Dendritic cell treated with granulocyte-macrophage colony-stimulating factor and Interleukin-4, amounts not matched to agents 40 ng/mL and 50 ng/mL, for 4 days (primary cell): ENCODE measurements around the gene PIEZO2.

Experiments used
- H3K27ac Mint-ChIP-seq: one replicate; pipeline ENCODE4 v1.8.0; 2022; ENCODE audit warnings: mild to moderate bottlenecking, mixed read lengths
- H3K27me3 Mint-ChIP-seq: one replicate; pipeline ENCODE4 v1.8.0; 2022; ENCODE audit warnings: mild to moderate bottlenecking, mixed read lengths
- H3K36me3 Mint-ChIP-seq: one replicate; pipeline ENCODE4 v1.8.0; 2022; ENCODE audit warnings: low read depth, mixed read lengths
- H3K4me1 Mint-ChIP-seq: one replicate; pipeline ENCODE4 v1.8.0; 2022; ENCODE audit warnings: low read depth, mixed read lengths
- H3K4me3 Mint-ChIP-seq: one replicate; pipeline ENCODE4 v1.8.0; 2022; ENCODE audit warnings: mild to moderate bottlenecking, moderate library complexity, mixed read lengths
- H3K9me3 Mint-ChIP-seq: one replicate; pipeline ENCODE4 v1.8.0; 2022; ENCODE audit warnings: mixed read lengths
- intact Hi-C: fragments of 100-400 bp; cut with micrococcal nuclease; formaldehyde crosslinking; loops from one replicate; pipeline ENCODE4 v1.15.0; 2022

Gene PIEZO2

DNA sequence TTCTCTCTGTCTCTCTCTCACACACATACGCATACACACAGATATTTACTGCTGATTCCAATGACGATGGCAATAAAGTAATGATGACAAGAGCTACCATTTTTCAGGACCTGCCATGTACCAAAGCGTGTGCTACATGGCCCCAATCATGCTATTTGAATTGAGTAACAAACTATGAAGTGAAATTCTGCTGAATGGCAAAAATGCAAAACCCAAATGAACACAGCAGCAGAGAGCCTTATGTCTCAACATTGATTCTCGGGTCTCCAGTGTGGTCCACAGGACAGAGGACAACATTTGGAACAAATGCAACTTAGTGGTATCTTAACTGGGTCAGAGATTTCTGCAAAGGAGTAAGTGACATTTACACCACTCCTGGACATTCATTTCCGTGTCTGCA, 117.4 kb downstream of the PIEZO2 start:
- H3K9me3 Mint-ChIP-seq: no peaks in the 10 kb centered on the region
- H3K4me1 Mint-ChIP-seq: peaks cover 11% of the 10 kb centered on the region
- intact Hi-C loops: loop anchor here (10.0 kb wide), 1 partner anchor 467 kb away; no protein-coding TSS in a partner anchor
- no peak overlapping the region for H3K4me3 Mint-ChIP-seq
- no peak overlapping the region for H3K27ac Mint-ChIP-seq
- H3K36me3 Mint-ChIP-seq: no peaks in the 10 kb centered on the region
- H3K27me3 Mint-ChIP-seq: no peaks in the 10 kb centered on the region

DNA sequence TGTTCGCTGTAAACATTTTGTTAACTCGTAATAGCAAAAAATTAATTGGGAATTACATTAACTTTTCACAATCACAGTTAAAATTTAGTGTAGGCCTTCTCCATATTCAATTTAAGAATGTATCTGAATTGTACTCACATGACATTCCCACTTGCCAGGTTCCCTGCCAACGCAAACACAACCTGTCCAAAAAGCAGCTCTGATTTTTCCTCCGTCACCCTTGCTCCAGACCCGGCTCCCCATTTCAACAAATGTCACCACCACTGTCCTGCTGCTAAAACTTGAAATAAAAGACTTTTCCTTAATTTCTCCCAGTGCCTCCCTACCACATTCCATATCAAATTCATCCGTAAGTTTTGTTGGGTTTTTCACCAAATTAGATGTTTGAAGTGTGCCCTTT, 120.3 kb downstream of the PIEZO2 start:
- no peak overlapping the region for H3K27ac Mint-ChIP-seq
- intact Hi-C loops: no loop called here
- no peaks in the 10 kb centered on the region for H3K27me3 Mint-ChIP-seq
- no peak overlapping the region for H3K4me3 Mint-ChIP-seq
- no peaks in the 10 kb centered on the region for H3K36me3 Mint-ChIP-seq
- H3K9me3 Mint-ChIP-seq: no peaks in the 10 kb centered on the region
- no peaks in the 10 kb centered on the region for H3K4me1 Mint-ChIP-seq

DNA sequence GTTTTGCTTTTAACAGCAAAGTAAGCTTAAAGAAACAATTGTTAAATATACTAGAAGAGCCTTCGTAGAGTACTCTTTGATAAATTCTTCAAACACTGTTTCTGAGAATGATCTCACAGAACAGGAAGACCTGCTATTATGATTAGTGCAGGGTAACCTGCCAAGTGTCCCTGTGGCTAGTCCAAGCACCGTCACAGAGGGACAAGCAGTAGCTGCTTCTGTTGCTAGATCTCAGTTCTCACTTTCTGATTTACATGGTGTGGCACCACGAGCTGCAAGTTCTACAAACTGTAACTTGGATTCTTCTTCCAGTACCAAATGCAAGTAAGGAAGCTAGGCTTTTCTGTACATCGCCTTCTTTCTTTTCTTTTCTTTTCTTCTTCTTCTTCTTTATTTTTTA, 121.5 kb downstream of the PIEZO2 start:
- H3K27me3 Mint-ChIP-seq: no peaks in the 10 kb centered on the region
- H3K36me3 Mint-ChIP-seq: no peaks in the 10 kb centered on the region
- H3K4me1 Mint-ChIP-seq: no peaks in the 10 kb centered on the region
- no peak overlapping the region for H3K4me3 Mint-ChIP-seq
- H3K27ac Mint-ChIP-seq: no peak overlapping the region
- H3K9me3 Mint-ChIP-seq: no peaks in the 10 kb centered on the region
- intact Hi-C loops: no loop called here

DNA sequence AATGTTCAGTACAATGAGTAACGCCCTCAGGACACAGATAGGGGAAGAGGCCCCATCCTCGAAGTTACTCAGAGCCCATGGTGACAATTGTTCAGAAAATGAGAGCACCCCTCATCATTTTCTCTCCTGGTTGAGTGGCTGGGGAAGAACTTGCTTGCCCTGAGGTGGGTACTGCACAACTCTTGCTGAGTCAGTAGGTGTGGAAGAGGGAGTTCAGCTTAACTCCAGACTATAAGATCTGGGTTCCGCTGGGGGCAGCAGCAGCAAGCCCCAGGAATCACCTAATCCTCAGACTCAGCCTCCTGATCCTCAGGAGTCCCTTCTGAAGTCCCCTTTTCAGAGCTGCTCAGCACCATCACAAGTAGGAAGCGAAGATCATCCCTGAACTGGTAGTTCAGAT, 123.7 kb downstream of the PIEZO2 start:
- H3K27ac Mint-ChIP-seq: no peak overlapping the region
- H3K9me3 Mint-ChIP-seq: no peaks in the 10 kb centered on the region
- no peaks in the 10 kb centered on the region for H3K27me3 Mint-ChIP-seq

DNA sequence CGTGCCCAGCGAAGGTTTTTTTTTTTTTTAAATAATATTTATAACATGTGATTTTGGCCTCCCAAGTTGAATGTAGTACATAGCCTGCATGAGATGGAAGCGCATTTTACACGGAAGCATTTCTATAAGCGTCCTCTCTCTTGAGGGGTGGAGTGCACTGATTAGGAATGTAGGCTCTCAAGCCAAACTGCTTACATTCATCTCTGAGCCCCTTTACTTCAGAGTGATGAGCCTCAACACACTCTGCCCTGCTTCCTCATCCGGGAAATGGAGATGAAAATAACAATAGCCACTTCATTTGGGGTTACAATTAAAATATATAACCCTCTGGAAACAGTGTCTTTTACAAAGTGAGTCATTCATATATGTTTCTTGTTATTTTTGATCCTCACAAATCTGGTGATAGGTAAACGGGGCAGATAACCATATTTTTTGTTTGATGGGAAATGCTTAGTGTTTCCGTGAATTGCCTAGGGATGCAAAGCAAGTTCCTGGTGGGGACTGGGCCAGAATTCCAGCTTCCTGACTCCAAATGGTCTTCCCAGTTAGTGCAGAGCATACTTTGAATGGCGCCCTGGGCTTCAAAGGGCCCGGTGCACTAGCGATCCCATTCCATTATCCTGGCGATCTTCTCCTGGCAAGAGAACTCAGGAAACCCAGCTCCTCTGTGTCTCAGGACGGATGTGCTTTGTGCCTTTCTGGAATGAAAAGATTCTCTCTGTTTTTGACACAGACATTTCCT, 124.3 kb downstream of the PIEZO2 start:
- no peaks in the 10 kb centered on the region for H3K36me3 Mint-ChIP-seq
- no peak overlapping the region for H3K4me3 Mint-ChIP-seq
- H3K27ac Mint-ChIP-seq: no peak overlapping the region
- intact Hi-C loops: no loop called here
- no peaks in the 10 kb centered on the region for H3K9me3 Mint-ChIP-seq
- H3K4me1 Mint-ChIP-seq: no peaks in the 10 kb centered on the region
- no peaks in the 10 kb centered on the region for H3K27me3 Mint-ChIP-seq

More for the DNA sequence above, 123.7 kb downstream of the PIEZO2 start:
- H3K4me1 Mint-ChIP-seq: no peaks in the 10 kb centered on the region
- H3K4me3 Mint-ChIP-seq: no peak overlapping the region
- H3K36me3 Mint-ChIP-seq: no peaks in the 10 kb centered on the region
- intact Hi-C loops: no loop called here

DNA sequence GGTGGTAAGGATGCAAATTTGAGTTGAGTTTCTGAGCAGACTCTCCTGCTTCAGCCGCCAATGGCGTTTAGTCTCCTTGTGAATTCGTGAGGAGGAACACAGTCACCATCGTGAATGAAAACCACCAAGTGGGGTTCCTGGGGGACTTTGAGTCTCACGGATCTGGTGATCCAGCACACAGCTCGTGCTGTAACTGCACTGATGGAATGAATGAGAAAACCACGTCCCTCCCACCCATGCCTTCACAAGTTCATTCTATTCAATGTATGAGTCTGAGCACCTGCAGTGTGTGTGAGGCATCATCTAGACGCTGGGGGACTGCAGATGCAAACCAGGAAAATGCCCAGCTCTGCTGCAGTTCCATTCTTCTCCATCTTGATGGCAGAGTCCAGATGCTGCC, 127.9 kb downstream of the PIEZO2 start:
- Mint-ChIP-seq H3K36me3 (no peaks in the 10 kb centered on the region), H3K9me3 (no peaks in the 10 kb centered on the region), H3K27me3 (no peaks in the 10 kb centered on the region), H3K4me3 (no peak overlapping the region), H3K4me1 (no peaks in the 10 kb centered on the region), H3K27ac (no peak overlapping the region)
- intact Hi-C loops: no loop called here

DNA sequence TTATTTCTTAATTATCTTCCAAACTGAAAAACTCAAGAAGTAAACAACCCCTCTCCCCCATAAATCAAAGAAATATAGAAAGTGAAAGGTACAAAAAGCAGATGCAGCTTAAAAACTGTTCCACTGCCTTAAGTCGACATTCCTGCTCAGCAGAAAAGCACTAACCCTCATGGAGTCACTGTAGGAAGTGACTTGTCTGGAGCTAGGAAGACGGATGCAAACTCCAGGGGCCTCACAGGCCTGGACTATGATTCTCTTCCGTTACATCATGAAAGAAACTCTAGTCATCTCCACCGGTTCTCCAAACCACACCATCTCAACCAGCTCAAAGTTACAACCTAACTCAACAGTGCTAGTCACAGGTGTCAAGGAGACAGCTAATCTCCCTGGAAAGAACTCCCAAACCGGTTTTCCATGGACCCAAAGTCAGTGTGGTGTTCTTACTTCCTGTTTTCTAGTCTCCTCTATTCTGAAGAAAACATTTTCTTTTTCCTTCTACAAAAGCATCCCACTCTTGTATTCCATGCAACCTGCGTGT, 128.4 kb downstream of the PIEZO2 start:
- Mint-ChIP-seq H3K9me3 (no peaks in the 10 kb centered on the region), H3K27ac (no peak overlapping the region), H3K36me3 (no peaks in the 10 kb centered on the region), H3K27me3 (no peaks in the 10 kb centered on the region), H3K4me3 (no peak overlapping the region), H3K4me1 (no peaks in the 10 kb centered on the region)
- intact Hi-C loops: no loop called here

DNA sequence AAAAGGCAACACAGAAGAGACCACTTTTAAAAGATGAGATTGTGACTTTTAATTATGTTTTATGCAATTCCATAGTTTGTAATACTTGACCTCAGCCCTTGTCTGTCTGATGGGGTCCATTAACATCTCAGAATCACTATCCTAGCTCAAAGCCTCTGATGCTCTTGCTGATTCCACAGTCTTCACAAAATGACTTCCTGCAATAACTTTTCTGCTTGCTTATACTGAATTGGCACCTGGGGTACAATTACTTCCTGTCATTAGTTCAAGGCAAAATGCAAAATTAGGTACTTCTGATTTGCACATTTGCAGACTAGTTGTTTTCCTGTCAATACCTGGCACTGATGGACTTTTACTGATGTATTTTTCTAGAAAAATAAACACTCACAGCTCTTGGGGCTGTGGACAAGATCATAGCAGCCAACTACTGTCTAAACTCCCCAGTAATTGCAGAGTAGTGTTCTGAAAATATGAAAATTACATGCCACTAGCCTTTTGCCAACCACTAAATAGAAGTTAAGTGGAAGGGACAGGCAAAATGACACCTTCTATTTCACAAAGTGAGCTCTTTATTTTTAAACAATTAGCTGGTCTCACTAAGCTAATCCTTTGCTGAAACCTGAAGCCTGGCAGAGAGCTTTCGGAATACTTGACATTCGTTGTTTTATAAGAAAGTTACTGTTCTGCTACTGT, 129.1 kb downstream of the PIEZO2 start:
- intact Hi-C loops: no loop called here
- no peaks in the 10 kb centered on the region for H3K9me3 Mint-ChIP-seq
- no peaks in the 10 kb centered on the region for H3K27me3 Mint-ChIP-seq
- no peak overlapping the region for H3K27ac Mint-ChIP-seq
- H3K4me3 Mint-ChIP-seq: no peak overlapping the region
- no peaks in the 10 kb centered on the region for H3K4me1 Mint-ChIP-seq
- no peaks in the 10 kb centered on the region for H3K36me3 Mint-ChIP-seq

DNA sequence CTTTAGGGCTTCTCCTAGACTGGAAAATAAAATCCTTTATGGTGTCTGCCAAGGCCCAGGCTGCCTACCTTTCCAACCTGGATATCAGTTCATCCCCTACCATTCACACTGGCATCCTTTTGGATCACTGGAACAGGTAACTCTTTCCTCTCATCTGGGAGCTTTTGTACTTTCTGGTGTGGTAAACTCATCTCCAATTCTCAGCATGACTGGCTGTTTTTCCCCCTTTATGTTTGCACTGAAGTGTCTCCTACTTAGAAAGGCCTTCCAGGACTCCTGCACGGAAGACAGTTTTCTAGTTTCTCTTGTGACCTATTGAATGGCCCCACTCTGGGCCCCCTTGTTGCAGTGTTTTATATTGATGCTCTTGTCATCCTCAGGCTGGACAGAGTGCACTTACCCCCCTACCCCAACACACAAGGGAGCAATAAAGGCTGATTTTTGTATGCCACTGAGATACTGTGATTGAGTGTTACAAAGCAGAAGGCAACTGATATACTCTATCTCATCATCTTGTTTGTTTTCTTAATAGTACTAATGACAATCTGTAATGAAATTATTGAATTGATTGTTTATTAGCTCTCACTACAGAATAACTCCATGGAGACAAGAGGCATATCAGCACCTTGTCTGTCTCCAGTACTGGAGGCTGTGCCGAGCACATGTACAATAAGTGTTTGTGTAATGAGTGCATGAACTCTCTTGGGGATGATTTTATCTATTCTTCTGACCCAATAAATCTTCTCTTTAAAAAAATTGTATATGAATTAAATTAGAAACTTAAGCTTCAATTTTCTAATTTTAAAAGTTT, 129.9 kb downstream of the PIEZO2 start:
- Mint-ChIP-seq H3K4me3 (no peak overlapping the region), H3K36me3 (no peaks in the 10 kb centered on the region), H3K9me3 (no peaks in the 10 kb centered on the region), H3K4me1 (no peaks in the 10 kb centered on the region), H3K27me3 (no peaks in the 10 kb centered on the region), H3K27ac (no peak overlapping the region)
- intact Hi-C loops: no loop called here

DNA sequence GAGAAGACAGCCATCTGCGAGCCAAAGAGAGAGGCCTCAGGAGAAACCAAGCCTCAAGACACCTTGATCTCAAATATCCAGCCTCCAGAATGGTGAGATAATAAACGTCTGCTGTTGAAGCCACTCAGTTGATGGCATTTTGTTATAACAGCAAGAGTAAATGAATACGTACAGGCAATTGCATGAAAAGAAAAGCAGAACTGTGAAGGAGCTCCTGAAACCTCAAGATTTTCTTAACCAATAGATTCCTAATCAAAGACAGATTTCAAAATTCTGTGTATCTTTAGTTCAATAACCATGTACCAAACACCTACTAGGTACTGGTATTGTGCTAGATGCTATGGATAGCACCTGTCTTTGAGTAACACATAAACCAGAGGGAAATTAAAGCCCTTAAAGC, 139.5 kb downstream of the PIEZO2 start:
- intact Hi-C loops: no loop called here
- no peak overlapping the region for H3K4me3 Mint-ChIP-seq
- no peaks in the 10 kb centered on the region for H3K27me3 Mint-ChIP-seq
- no peaks in the 10 kb centered on the region for H3K9me3 Mint-ChIP-seq
- H3K36me3 Mint-ChIP-seq: no peaks in the 10 kb centered on the region
- H3K27ac Mint-ChIP-seq: no peak overlapping the region
- H3K4me1 Mint-ChIP-seq: no peaks in the 10 kb centered on the region

DNA sequence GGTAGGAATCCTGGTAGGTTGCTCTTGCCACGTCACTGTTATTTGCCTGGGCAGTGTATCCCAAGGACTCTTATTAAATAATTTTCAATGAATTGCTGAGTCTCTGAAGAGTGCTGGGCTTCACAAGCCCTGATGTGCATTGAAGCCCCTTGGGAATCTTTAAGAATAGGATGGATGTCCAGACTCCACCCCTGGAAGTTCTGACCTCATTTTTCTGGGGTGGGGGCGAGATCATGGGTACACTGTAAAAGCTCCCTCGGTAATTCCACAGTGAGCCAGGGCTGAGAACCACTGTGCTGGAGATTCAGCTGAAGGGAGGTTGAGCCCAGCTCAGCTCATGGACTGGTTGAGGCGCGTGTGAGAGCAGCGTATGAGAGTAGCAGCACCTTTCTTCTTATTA, 140.2 kb downstream of the PIEZO2 start:
- intact Hi-C loops: no loop called here
- no peak overlapping the region for H3K27ac Mint-ChIP-seq
- no peaks in the 10 kb centered on the region for H3K27me3 Mint-ChIP-seq
- H3K36me3 Mint-ChIP-seq: no peaks in the 10 kb centered on the region
- no peak overlapping the region for H3K4me3 Mint-ChIP-seq
- H3K9me3 Mint-ChIP-seq: no peaks in the 10 kb centered on the region
- H3K4me1 Mint-ChIP-seq: no peaks in the 10 kb centered on the region

DNA sequence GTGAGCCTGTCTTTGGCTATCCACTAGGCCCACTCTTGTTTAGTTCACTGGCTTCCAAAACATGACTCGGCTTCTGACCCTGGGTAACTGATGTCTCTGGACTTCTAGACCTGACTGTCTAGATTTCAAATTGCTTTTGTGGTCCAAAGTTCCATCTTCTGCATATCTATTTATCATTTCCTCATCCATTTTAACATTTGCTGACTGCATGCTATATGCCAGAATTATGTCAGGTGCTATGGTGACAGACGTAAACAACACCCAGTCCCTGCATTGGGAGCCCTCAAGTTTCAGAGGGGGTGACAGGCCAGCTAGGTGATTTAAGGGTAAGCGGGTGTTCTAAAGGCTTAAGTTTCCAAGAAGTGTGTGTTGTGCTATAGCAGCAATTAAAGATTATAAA, 140.9 kb downstream of the PIEZO2 start:
- Mint-ChIP-seq H3K4me3 (no peak overlapping the region), H3K27me3 (no peaks in the 10 kb centered on the region), H3K36me3 (no peaks in the 10 kb centered on the region), H3K27ac (no peak overlapping the region), H3K4me1 (no peaks in the 10 kb centered on the region), H3K9me3 (no peaks in the 10 kb centered on the region)
- intact Hi-C loops: no loop called here

DNA sequence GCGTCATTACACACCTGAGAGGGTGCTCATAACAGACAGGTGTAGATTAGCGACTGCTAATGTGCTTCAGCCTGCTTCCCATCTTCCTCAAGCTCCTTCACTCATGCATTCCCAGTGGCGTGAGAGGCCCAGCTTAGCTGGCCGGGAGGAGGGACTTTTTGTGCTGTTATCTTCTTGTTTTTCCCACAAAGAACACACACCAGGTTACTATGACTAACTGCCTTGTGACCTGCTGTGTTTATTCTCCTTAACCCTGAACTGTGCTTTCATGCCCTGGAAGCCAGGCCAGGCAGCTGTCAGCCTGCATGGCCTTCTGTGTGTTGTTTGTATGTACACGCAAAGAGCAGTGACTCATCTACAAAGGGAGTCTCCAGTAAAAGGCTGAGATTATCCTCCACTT, 143.8 kb downstream of the PIEZO2 start:
- Mint-ChIP-seq H3K4me1 (peaks cover 5% of the 10 kb centered on the region), H3K27ac (no peak overlapping the region), H3K9me3 (peaks cover 15% of the 10 kb centered on the region), H3K36me3 (no peaks in the 10 kb centered on the region), H3K4me3 (no peak overlapping the region), H3K27me3 (no peaks in the 10 kb centered on the region)
- intact Hi-C loops: no loop called here

DNA sequence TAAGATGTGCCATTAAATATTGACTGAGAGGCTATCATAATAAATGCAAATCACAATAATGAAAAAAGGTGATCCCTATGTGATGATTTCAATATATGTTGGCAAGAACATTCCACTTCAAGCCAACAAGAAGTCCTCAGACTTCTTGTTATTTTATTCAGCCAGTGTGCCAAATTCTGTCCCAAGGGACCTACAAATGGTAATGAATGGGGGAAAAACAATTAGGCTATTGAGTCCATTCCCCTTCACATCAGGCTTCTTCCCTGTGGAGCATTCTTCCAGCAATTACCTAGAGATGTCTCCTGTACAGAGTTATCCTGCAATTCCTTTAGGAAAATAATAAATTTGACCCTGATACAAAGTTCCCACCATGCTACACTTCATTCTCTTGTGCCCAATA, 144.4 kb downstream of the PIEZO2 start:
- Mint-ChIP-seq H3K27ac (no peak overlapping the region), H3K27me3 (no peaks in the 10 kb centered on the region), H3K4me3 (no peak overlapping the region), H3K36me3 (no peaks in the 10 kb centered on the region), H3K9me3 (peaks cover 15% of the 10 kb centered on the region), H3K4me1 (peaks cover 5% of the 10 kb centered on the region)
- intact Hi-C loops: no loop called here
